ENCODE data around the gene RAC2. TPM values are rescaled to one million over a fixed set of nuclear protein-coding genes. Genes with fewer than 3 reads are reported as not detected.

The RAC2 gene
- 978 and 990 TPM in 2 replicates for total RNA-seq

DNA sequence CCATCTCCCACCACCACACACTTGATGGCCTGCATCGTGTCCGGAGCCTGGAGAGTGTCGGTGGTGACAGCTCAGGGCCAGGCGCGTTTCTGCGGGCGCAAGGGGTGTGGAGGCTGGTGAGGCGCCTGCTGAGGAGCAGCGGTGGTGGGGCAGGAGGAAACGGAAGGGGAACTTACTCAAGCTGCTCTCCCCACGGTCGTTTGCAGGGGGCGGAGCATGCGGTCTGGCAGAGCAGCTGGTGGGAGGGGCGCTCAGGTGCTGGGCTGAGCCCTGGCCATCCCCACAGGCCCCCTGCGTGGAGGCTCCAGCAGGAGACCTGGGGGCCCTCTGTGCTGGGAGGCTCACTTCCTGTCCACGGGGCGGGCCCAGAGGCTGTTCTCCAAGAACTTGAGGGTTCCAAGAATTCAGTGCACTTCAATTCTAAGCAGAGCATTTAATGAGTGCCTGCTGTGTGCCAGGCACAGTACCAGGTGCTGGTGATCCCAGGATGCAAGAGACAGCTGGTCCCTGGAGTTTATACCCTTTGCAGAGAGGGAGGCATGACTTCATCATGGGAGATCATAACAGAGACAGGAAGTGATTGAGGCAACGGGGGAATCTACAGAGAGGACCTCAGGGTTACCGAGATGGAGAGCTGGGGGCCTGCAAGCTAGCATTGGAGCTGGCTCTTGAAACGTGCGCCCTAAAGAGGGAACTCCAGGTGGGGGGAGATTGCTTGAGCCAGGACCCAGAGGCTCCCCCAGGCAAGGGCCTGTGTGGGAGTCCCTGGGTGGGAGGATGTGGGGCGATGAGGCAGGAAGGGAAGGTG lies at the start of gene RAC2:
TSS of gene RAC2 (minus strand) at position 156 of the 808 bp plus-strand sequence. CDS start at position 35, 121 bp downstream.
- intact Hi-C loops (cut with micrococcal nuclease), result loop anchor here (1.0 to 5.0 kb wide), 6 partner anchors 17 to 467 kb away; partner anchors contain the start of genes GGA1 and IFT27

DNA sequence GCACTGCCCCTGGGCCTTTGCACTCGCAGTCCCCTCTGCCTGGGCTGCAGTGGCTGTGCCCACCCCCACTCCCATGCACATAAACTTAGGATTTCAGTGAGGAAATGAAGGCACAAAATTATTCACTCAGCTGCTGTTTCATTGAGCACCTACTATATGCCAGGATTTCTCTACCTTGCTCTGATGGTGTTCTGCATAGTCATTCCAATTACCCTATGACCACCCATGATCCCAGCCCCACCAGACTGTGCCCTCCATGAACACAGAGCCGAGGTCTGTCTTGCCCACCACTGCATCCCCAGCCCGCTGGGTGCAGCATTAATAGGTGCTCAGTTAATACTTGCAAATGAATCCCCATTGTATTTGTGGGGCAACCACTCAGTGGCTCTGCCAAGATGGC lies 49.1 kb upstream of the RAC2 start:
- intact Hi-C loops (cut with micrococcal nuclease), result no loop called here

- intact Hi-C loops (cut with micrococcal nuclease), result no loop called here
These were observed 48.6 kb upstream of the RAC2 start for GRCh38 chr22:37292641-37293040.

- intact Hi-C loops (cut with micrococcal nuclease), result no loop called here
These were observed 47.7 kb upstream of the RAC2 start for GRCh38 chr22:37291559-37292298.

- intact Hi-C loops (cut with micrococcal nuclease), result no loop called here
These were observed 46.7 kb upstream of the RAC2 start for GRCh38 chr22:37290737-37291136.

- intact Hi-C loops (cut with micrococcal nuclease), result no loop called here
These were observed 45.2 kb upstream of the RAC2 start for GRCh38 chr22:37289156-37289735.

DNA sequence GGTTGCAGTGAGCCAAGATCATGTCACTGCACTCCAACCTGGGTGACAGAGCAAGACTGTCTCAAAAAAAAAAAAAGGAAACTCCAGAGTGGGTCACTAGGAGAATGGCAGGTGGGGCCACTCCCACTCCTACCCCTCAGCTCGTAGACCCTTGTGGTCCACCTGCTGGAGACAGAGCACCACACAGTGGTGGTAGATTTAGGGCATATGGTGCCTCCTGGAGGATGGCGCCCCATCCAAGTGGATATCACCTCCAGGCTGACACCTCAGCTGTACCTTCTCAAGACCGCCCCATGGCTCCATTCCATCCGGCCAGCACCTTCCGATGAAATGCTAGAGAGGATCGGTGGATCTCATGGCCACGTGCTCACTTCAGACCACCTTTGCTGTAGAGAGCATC lies 44.5 kb upstream of the RAC2 start:
- intact Hi-C loops (cut with micrococcal nuclease), result no loop called here

- intact Hi-C loops (cut with micrococcal nuclease), result no loop called here
These were observed 43.5 kb upstream of the RAC2 start for GRCh38 chr22:37287550-37287951.

- intact Hi-C loops (cut with micrococcal nuclease), result no loop called here
These were observed 41.9 kb upstream of the RAC2 start for GRCh38 chr22:37285937-37286336.

GRCh38 chr22:37284805-37285355 lies 40.8 kb upstream of the RAC2 start:
- intact Hi-C loops (cut with micrococcal nuclease), result no loop called here

- intact Hi-C loops (cut with micrococcal nuclease), result no loop called here
These were observed 40.2 kb upstream of the RAC2 start for GRCh38 chr22:37284126-37284804.

DNA sequence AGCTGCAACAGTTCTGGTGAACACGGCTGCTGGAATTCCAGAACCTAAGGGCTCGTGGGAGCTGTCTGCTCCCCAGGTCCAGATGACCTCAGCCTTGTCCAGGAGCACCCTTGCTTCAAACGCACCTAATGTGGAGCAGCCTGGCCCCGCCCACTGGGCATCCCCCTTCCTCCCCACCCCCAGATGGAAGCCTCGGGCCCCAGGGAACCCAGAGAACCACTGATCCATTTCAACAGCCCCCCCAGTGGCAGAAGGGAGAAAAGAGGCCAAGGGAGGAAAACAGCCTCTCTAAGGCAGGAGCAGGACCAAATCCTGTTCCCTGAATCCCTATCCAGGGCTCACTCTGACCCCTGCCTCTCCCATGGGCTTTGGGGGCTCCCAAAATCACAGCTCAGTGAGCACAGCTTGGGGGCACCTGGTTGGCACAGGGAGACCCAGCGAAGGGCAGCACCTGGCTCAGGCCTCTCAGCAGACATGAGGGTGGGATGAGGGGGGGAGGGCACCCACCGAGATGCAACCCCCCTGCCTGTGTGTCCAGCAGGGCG lies 39.4 kb upstream of the RAC2 start:
- intact Hi-C loops (cut with micrococcal nuclease), result loop anchor here (1.0 to 2.0 kb wide), 3 partner anchors 10 to 65 kb away; partner anchors contain the start of gene RAC2

DNA sequence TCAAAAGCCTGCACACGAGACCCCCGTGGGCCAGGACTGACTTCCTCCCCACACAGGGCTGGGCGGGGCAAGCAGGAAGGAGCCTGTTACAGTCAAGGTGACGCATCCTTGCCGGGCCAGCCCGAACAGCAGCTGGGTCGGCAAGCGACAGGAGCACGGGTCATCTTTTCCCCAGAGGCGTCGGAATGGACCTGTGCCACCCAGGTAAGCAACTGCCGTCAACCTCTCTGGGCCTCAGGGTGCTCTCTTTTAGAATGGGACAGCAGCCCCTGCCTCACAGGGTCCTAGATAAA lies 38.3 kb upstream of the RAC2 start, which contains the start of gene CYTH4:
TSS of gene CYTH4 (plus strand) at position 124 of the 293 bp plus-strand sequence. CDS start at position 186, 62 bp downstream.
- intact Hi-C loops (cut with micrococcal nuclease), result loop anchor here (1.0 to 2.0 kb wide), 2 partner anchors 15 to 64 kb away; no protein-coding TSS in a partner anchor

GRCh38 chr22:37281646-37282384 lies 37.7 kb upstream of the RAC2 start:
- intact Hi-C loops (cut with micrococcal nuclease), result loop anchor here (1.0 to 2.0 kb wide), 2 partner anchors 15 to 63 kb away; no protein-coding TSS in a partner anchor

- intact Hi-C loops (cut with micrococcal nuclease), result no loop called here
These were observed 37.1 kb upstream of the RAC2 start for GRCh38 chr22:37281195-37281594.

DNA sequence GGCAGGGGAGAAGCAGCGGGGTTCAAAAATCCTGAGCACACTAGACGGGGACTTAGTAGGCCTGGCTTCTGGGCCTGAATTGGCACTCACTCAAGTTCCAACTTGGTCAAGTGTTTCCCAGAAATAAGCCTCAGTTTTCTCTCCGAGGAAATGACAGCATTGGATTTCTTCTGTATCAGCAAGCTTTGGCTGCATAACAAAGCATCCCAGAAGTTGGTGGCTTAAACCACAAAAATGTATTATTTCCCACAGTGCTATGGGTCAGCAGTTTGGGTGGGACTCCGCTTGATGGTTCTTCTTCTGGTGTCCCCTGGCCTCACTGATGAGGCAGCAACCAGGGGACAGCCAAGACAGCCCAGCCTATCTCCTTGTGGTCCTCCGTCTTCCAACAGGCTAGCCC lies 36.6 kb upstream of the RAC2 start:
- intact Hi-C loops (cut with micrococcal nuclease), result no loop called here

- intact Hi-C loops (cut with micrococcal nuclease), result no loop called here
These were observed 35.5 kb upstream of the RAC2 start for GRCh38 chr22:37279331-37280181.

- intact Hi-C loops (cut with micrococcal nuclease), result no loop called here
These were observed 34.2 kb upstream of the RAC2 start for GRCh38 chr22:37278261-37278660.

DNA sequence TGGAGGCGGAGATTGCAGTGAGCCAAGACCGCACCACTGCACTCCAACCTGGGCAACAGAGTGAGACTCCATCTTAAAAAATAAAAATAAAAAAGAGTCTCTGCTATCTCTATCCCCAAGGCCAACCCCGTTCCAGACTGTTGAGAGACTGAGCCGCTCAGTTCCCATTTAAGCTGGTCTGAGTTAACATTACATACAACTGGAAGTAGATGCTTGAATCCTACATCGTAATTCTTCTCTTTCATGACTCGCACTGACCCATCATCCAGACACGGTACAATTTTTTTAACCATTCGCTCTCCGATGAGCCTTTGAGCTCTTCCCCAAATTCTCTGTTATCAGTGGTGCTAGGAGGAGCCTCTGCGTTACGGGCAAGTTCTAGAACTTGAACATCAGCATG lies 33.3 kb upstream of the RAC2 start:
- intact Hi-C loops (cut with micrococcal nuclease), result no loop called here
